Measurements from ENCODE around the gene ZNF22.

ZNF22 gene
- 65.6 to 74.1 reads per million in 2 experiments for total RNA-seq

GRCh38 chr10:45000752-45001380 is at the start of gene ZNF22:
Gene ZNF22, plus strand, starts transcription at chr10:45000923. Its CDS starts 2,446 bp downstream, at chr10:45003369.
- peak; percentile 33 for DNase-seq (ENCODE audit: low read depth)

- no peak for DNase-seq (ENCODE audit: low read depth)
Measured at GRCh38 chr10:44951576-44952226, 49.0 kb upstream of the ZNF22 start.

GRCh38 chr10:44952779-44953231 is 47.9 kb upstream of the ZNF22 start:
- DNase-seq (ENCODE audit: low read depth) = no peak

GRCh38 chr10:44954042-44954441 is 46.7 kb upstream of the ZNF22 start:
- no peak for DNase-seq (ENCODE audit: low read depth)

GRCh38 chr10:44954962-44955361 is 45.8 kb upstream of the ZNF22 start:
- no peak for DNase-seq (ENCODE audit: low read depth)

- no peak for DNase-seq (ENCODE audit: low read depth)
Measured at GRCh38 chr10:44955413-44956070, 45.2 kb upstream of the ZNF22 start.

- no peak for DNase-seq (ENCODE audit: low read depth)
Measured at GRCh38 chr10:44956226-44956625, 44.5 kb upstream of the ZNF22 start.

GRCh38 chr10:44956717-44957706 is 43.7 kb upstream of the ZNF22 start:
- no peak for DNase-seq (ENCODE audit: low read depth)

- DNase-seq (ENCODE audit: low read depth) = no peak
Measured at GRCh38 chr10:44958196-44958897, 42.4 kb upstream of the ZNF22 start.

GRCh38 chr10:44958898-44959246 is 41.9 kb upstream of the ZNF22 start:
- no peak for DNase-seq (ENCODE audit: low read depth)

GRCh38 chr10:44959247-44960087 is 41.3 kb upstream of the ZNF22 start, which contains the start of gene RASSF4:
Gene RASSF4, plus strand, starts transcription at chr10:44959802. Its CDS starts 10,401 bp downstream, at chr10:44970203.
- peak; percentile 85 for DNase-seq (ENCODE audit: low read depth)

GRCh38 chr10:44960088-44960460 is 40.6 kb upstream of the ZNF22 start:
- no peak for DNase-seq (ENCODE audit: low read depth)

- no peak for DNase-seq (ENCODE audit: low read depth)
Measured at GRCh38 chr10:44960482-44961229, 40.1 kb upstream of the ZNF22 start.

- DNase-seq (ENCODE audit: low read depth) = no peak
Measured at GRCh38 chr10:44961230-44961571, 39.5 kb upstream of the ZNF22 start.

- DNase-seq (ENCODE audit: low read depth) = no peak
Measured at GRCh38 chr10:44961931-44962750, 38.6 kb upstream of the ZNF22 start.

- DNase-seq (ENCODE audit: low read depth) = no peak
Measured at GRCh38 chr10:44962870-44963738, 37.6 kb upstream of the ZNF22 start.

- no peak for DNase-seq (ENCODE audit: low read depth)
Measured at GRCh38 chr10:44963772-44964633, 36.7 kb upstream of the ZNF22 start.
